KBM-7 (cell line): ENCODE measurements around the gene RACK1.

Source experiments
- DNase-seq: peaks from one replicate; pipeline ENCODE4 v3.0.0-alpha.2; 2015
- in situ Hi-C: fragments of 300-500 bp; cut with MboI; formaldehyde crosslinking; loops from 2 replicates; pipeline ENCODE4 v1.14.3; 2020; ENCODE audit warnings: low sequenced_read_pairs, low pct_unique_long_range_greater_than_20kb, mixed read lengths

The RACK1 gene

DNA sequence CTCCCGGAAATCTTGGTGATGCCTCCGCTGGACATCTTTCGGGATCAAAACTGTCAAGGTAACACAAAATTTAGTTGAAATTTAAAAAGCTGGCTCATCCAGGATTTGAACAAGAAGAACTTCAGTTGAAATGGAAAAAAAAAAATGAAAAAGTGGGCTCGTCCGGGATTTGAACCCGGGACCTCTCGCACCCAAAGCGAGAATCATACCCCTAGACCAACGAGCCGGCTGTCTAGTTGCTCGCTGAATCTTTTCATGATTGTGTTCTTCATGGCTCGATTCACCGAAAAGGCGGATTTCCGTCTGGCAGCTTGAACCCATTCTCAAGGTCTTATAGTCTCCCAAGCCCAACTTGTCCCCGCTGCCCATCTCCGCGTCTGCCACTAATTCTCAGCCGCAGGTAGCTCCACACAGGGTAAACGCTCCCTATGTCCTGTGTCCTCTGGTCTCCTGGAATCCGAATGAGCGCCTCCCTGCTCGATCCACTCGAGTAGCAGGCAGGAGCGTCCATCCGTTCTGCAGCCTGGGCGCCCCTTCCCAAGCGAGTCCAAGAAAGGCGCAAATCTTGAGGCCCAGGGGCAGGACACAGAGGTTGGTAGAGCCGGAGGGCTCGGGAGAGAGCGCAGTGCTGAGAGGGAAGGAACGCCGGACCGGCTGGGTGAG is 54.9 kb downstream of the RACK1 start:
- in situ Hi-C loops: no loop called here

DNA sequence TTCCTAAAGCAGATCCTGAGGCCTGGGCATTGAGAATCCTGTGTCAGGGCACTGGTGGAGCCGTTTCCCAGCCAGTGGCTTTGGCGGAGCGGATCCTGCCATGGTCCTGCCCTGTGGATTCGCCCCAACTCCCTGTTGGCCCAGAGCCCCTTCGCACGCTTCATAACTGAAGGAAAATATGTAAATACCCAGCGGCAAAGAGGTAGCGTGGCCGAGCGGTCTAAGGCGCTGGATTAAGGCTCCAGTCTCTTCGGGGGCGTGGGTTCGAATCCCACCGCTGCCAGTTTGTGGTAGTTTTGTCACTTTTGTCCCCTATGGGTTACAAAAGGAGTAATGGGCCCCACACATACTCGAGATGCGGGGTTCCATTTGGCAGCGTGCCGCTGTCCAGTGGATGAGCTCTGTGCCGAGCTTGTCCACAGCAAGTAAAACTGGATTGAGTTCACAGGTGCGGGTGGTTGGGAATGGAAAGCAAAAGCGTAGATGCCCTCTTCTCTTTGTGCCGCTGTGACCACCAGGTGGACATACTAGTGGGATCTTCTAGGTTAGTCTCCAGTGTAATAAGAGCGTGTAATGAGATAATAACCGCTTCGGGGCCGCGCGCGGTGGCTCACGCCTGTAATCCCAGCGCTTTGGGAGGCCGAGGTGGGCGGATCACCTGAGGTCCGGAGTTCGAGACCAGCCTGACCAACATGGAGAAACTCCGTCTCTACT is 56.0 kb downstream of the RACK1 start:
- DNase-seq: peak; percentile 91
- in situ Hi-C loops: no loop called here

More for the DNA sequence above, 54.9 kb downstream of the RACK1 start:
- DNase-seq: peak; percentile 90

DNA sequence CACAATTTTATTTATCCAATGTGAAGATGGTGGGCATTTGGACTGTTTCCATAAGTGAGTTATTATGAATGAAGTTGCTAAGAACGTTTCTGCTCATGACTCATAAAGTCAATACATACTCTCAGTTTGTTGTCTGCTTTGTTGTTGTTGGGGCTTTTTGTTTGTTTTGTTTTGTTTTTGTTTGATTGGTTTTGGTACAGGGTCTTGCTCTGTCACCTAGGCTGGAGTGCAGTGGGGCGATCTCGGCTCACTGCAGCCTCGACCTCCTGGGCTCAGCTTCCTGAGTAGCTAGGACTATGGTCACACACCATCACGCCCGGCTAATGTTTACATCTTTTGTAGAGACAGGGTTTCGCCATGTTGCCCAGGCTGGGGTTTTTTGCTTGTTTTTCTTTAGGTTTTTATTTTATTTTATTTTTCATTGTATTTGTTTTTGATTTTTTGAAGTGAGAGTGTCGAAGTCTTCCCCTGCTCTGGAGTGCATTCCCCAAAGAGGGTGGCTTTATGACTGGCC is 56.7 kb downstream of the RACK1 start:
- in situ Hi-C loops: no loop called here
- DNase-seq: no peak
